H1 (cell line): ENCODE results near the gene RIN3. TPM values are rescaled to one million over a fixed set of nuclear protein-coding genes. Genes with fewer than 3 reads are reported as not detected.

Experiments used
- POU5F1 ChIP-seq: IDR thresholded peaks from 2 replicates; pipeline ENCODE4 v1.6.1; 2011; ENCODE audit warnings: low read depth, mild to moderate bottlenecking, low read length, moderate library complexity
- polyA plus RNA-seq, 7 experiments: library from polyadenylated mRNA; depleted of rRNA in 3 of 7; stranded (reverse) in 5 of 7; unstranded in 2 of 7; fragments of >200 nt in 5 of 7; fragments of 200-250 nt in 2 of 7; gene quantifications; 1 replicate in 5 of 7; 2 replicates in 1 of 7; 4 replicates in 1 of 7; pipeline versions ENCODE4 v1.2.1 to v1.2.3, GENCODE V29; 2011 to 2013; ENCODE audit warnings: missing spikeins in 2 of 7, mixed read lengths in 2 of 7
- total RNA-seq: library from RNA; stranded (reverse); fragmentation: NEBNext Ultra II Directional; extraction: Animal tissue kit (Norgen Biotek cat#: 25700); gene quantifications from 2 replicates; pipeline ENCODE4 v1.2.1, GENCODE V29; 2021

Gene RIN3
- total and polyA plus RNA-seq, 2 of the 8 experiments (the other 6 are each of a cell fraction or from before 2014, with no cell fraction given) = 0.59 to 1.5 TPM

DNA sequence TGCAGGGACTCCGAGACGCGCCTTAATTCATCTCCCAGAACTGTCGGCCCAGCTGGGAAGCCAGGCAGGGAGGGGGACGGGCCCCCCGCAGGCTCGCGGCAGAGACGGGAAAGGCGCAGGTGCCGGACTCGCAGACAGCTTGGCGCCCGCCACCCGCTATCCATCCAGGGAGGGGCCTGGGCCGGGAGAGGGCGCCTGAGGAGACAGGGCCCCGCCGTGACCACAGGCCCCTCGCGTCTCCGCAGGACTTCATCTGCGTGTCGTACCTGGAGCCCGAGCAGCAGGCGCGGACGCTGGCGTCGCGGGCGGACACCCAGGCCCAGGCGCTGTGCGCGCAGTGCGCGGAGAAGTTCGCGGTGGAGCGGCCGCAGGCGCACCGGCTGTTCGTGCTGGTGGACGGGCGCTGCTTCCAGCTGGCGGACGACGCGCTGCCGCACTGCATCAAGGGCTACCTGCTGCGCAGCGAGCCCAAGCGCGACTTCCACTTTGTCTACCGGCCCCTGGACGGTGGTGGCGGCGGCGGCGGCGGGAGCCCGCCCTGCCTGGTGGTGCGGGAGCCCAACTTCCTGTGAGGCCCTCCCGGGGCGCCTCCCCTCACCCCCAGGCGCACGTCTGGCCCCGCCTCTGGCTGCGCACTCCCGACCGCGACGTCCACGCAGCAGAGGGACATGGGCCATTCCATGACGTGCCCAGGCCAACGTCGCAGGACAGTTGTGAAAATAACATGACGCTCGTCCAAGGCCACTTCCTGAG is 174.3 kb downstream of the RIN3 start (continued):
- TF ChIP-seq POU5F1 = no peak
- TF ChIP-seq, all 59 proteins: peak for 8
